ENCODE measurements around the gene TMEM191B.
A peak's percentile ranks its signal among the peaks of the same experiment; 100 is the strongest.
"Not testable (repeated sequence)": the region's sequence is repeated elsewhere in the genome, so short reads cannot be mapped to it uniquely, and the experiment has no call there.

TMEM191B gene

GRCh38 chr22:18527752-18528596 lies at the start of gene TMEM191B:
TMEM191B (plus strand) TSS chr22:18527802; CDS start chr22:18527981, 179 bp downstream.
- H3K36me3 Mint-ChIP-seq (ENCODE audit: low read depth); H3K4me3 Mint-ChIP-seq; H3K27me3 Mint-ChIP-seq (ENCODE audit: low read depth); H3K4me1 Mint-ChIP-seq (ENCODE audit: low read depth); H3K27ac Mint-ChIP-seq; H3K9me3 Mint-ChIP-seq; DNase-seq (ENCODE audit: low spot score): not testable (repeated sequence)

- H3K9me3 Mint-ChIP-seq; H3K4me3 Mint-ChIP-seq; H3K4me1 Mint-ChIP-seq (ENCODE audit: low read depth); DNase-seq (ENCODE audit: low spot score); H3K36me3 Mint-ChIP-seq (ENCODE audit: low read depth); H3K27me3 Mint-ChIP-seq (ENCODE audit: low read depth); H3K27ac Mint-ChIP-seq: not testable (repeated sequence)
Observed at GRCh38 chr22:18496227-18496626, 31.4 kb upstream of the TMEM191B start.

- not testable (repeated sequence) for H3K4me3 Mint-ChIP-seq; H3K4me1 Mint-ChIP-seq (ENCODE audit: low read depth); H3K9me3 Mint-ChIP-seq; H3K27me3 Mint-ChIP-seq (ENCODE audit: low read depth); H3K36me3 Mint-ChIP-seq (ENCODE audit: low read depth); H3K27ac Mint-ChIP-seq; DNase-seq (ENCODE audit: low spot score)
Observed at GRCh38 chr22:18511327-18511726, 16.3 kb upstream of the TMEM191B start.

- not testable (repeated sequence) for H3K27ac Mint-ChIP-seq
Observed at GRCh38 chr22:18512378-18512777, 15.2 kb upstream of the TMEM191B start.

GRCh38 chr22:18513454-18513853 lies 14.1 kb upstream of the TMEM191B start:
- not testable (repeated sequence) for H3K27me3 Mint-ChIP-seq (ENCODE audit: low read depth); H3K4me1 Mint-ChIP-seq (ENCODE audit: low read depth); H3K9me3 Mint-ChIP-seq; H3K36me3 Mint-ChIP-seq (ENCODE audit: low read depth); H3K27ac Mint-ChIP-seq; DNase-seq (ENCODE audit: low spot score); H3K4me3 Mint-ChIP-seq

More at GRCh38 chr22:18512378-18512777, 15.2 kb upstream of the TMEM191B start:
- H3K4me3 Mint-ChIP-seq; H3K27me3 Mint-ChIP-seq (ENCODE audit: low read depth); H3K36me3 Mint-ChIP-seq (ENCODE audit: low read depth); H3K9me3 Mint-ChIP-seq; DNase-seq (ENCODE audit: low spot score); H3K4me1 Mint-ChIP-seq (ENCODE audit: low read depth): not testable (repeated sequence)

- not testable (repeated sequence) for H3K27me3 Mint-ChIP-seq (ENCODE audit: low read depth)
Observed at GRCh38 chr22:18518061-18518460, 9.5 kb upstream of the TMEM191B start, which contains the start of gene GGTLC3. GGTLC3 (minus strand) TSS chr22:18518161; CDS start chr22:18517897, 264 bp downstream.

GRCh38 chr22:18522762-18523161 lies 4.8 kb upstream of the TMEM191B start:
- H3K4me1 Mint-ChIP-seq (ENCODE audit: low read depth); H3K36me3 Mint-ChIP-seq (ENCODE audit: low read depth); DNase-seq (ENCODE audit: low spot score); H3K27ac Mint-ChIP-seq; H3K9me3 Mint-ChIP-seq; H3K27me3 Mint-ChIP-seq (ENCODE audit: low read depth); H3K4me3 Mint-ChIP-seq: not testable (repeated sequence)

More at GRCh38 chr22:18518061-18518460, 9.5 kb upstream of the TMEM191B start, which contains the start of gene GGTLC3:
- H3K36me3 Mint-ChIP-seq (ENCODE audit: low read depth); H3K9me3 Mint-ChIP-seq; H3K4me3 Mint-ChIP-seq; H3K4me1 Mint-ChIP-seq (ENCODE audit: low read depth); DNase-seq (ENCODE audit: low spot score); H3K27ac Mint-ChIP-seq: not testable (repeated sequence)

GRCh38 chr22:18523328-18523727 lies 4.3 kb upstream of the TMEM191B start:
- H3K9me3 Mint-ChIP-seq = not testable (repeated sequence)

GRCh38 chr22:18528597-18529415 lies 1.2 kb downstream of the TMEM191B start:
- not testable (repeated sequence) for H3K27me3 Mint-ChIP-seq (ENCODE audit: low read depth); H3K9me3 Mint-ChIP-seq; H3K4me1 Mint-ChIP-seq (ENCODE audit: low read depth); H3K4me3 Mint-ChIP-seq; H3K36me3 Mint-ChIP-seq (ENCODE audit: low read depth); H3K27ac Mint-ChIP-seq
- DNase-seq (ENCODE audit: low spot score) = peak; percentile 71

More at GRCh38 chr22:18523328-18523727, 4.3 kb upstream of the TMEM191B start:
- DNase-seq (ENCODE audit: low spot score); H3K4me1 Mint-ChIP-seq (ENCODE audit: low read depth); H3K27ac Mint-ChIP-seq; H3K36me3 Mint-ChIP-seq (ENCODE audit: low read depth); H3K4me3 Mint-ChIP-seq; H3K27me3 Mint-ChIP-seq (ENCODE audit: low read depth): not testable (repeated sequence)

- not testable (repeated sequence) for H3K4me3 Mint-ChIP-seq; H3K4me1 Mint-ChIP-seq (ENCODE audit: low read depth); H3K27ac Mint-ChIP-seq; H3K27me3 Mint-ChIP-seq (ENCODE audit: low read depth); H3K36me3 Mint-ChIP-seq (ENCODE audit: low read depth); DNase-seq (ENCODE audit: low spot score); H3K9me3 Mint-ChIP-seq
Observed at GRCh38 chr22:18529416-18530145, 2.0 kb downstream of the TMEM191B start.

- not testable (repeated sequence) for H3K36me3 Mint-ChIP-seq (ENCODE audit: low read depth); H3K9me3 Mint-ChIP-seq; H3K4me1 Mint-ChIP-seq (ENCODE audit: low read depth); H3K27ac Mint-ChIP-seq; H3K27me3 Mint-ChIP-seq (ENCODE audit: low read depth); H3K4me3 Mint-ChIP-seq; DNase-seq (ENCODE audit: low spot score)
Observed at GRCh38 chr22:18533633-18534032, 6.0 kb downstream of the TMEM191B start.

- not testable (repeated sequence) for H3K4me3 Mint-ChIP-seq; DNase-seq (ENCODE audit: low spot score); H3K27ac Mint-ChIP-seq; H3K27me3 Mint-ChIP-seq (ENCODE audit: low read depth); H3K36me3 Mint-ChIP-seq (ENCODE audit: low read depth); H3K4me1 Mint-ChIP-seq (ENCODE audit: low read depth); H3K9me3 Mint-ChIP-seq
Observed at GRCh38 chr22:18534315-18534714, 6.7 kb downstream of the TMEM191B start.

- not testable (repeated sequence) for H3K4me3 Mint-ChIP-seq; H3K9me3 Mint-ChIP-seq; DNase-seq (ENCODE audit: low spot score); H3K36me3 Mint-ChIP-seq (ENCODE audit: low read depth); H3K4me1 Mint-ChIP-seq (ENCODE audit: low read depth); H3K27me3 Mint-ChIP-seq (ENCODE audit: low read depth); H3K27ac Mint-ChIP-seq
Observed at GRCh38 chr22:18539994-18540393, 12.4 kb downstream of the TMEM191B start.

- not testable (repeated sequence) for H3K4me3 Mint-ChIP-seq; H3K9me3 Mint-ChIP-seq; H3K4me1 Mint-ChIP-seq (ENCODE audit: low read depth); H3K27me3 Mint-ChIP-seq (ENCODE audit: low read depth); H3K36me3 Mint-ChIP-seq (ENCODE audit: low read depth); DNase-seq (ENCODE audit: low spot score); H3K27ac Mint-ChIP-seq
Observed at GRCh38 chr22:18543400-18543799, 15.8 kb downstream of the TMEM191B start.
